AG09309 (cell line): ENCODE results near the gene RMRP.

Experiments used
- DNase-seq: peaks from one replicate; pipeline ENCODE4 v3.0.0-alpha.2; 2010; ENCODE audit warnings: low read depth
- H3K4me3 ChIP-seq: 2 replicates; pipeline ENCODE4 v1.5.1; 2011; ENCODE audit warnings: mild to moderate bottlenecking, low read depth, low read length, moderate library complexity; ENCODE audit not compliant: control insufficient read depth
- CTCF ChIP-seq: IDR thresholded peaks from 2 replicates; pipeline ENCODE4 v1.5.1; 2011; ENCODE audit warnings: mild to moderate bottlenecking, low read depth, low read length, inconsistent platforms; ENCODE audit not compliant: insufficient read depth, control insufficient read depth; ENCODE audit errors: missing control alignments

RMRP gene

GRCh38 chr9:35682520-35683315 lies 24.9 kb upstream of the RMRP start:
- TF ChIP-seq CTCF: no peak
- DNase-seq: no peak

GRCh38 chr9:35682051-35682450 lies 24.2 kb upstream of the RMRP start:
- DNase-seq: no peak
- no peak overlapping the region for H3K4me3 ChIP-seq

More at GRCh38 chr9:35682520-35683315, 24.9 kb upstream of the RMRP start:
- H3K4me3 ChIP-seq: no peak overlapping the region

GRCh38 chr9:35681341-35682002 lies 23.7 kb upstream of the RMRP start:
- no peak for DNase-seq
- no peak overlapping the region for H3K4me3 ChIP-seq
- TF ChIP-seq CTCF: no peak

More at GRCh38 chr9:35682051-35682450, 24.2 kb upstream of the RMRP start:
- TF ChIP-seq CTCF: no peak

GRCh38 chr9:35680331-35681105 lies 22.7 kb upstream of the RMRP start:
- DNase-seq: no peak
- no peak overlapping the region for H3K4me3 ChIP-seq
- no peak for TF ChIP-seq CTCF

GRCh38 chr9:35679766-35680330 lies 22.0 kb upstream of the RMRP start:
- no peak for DNase-seq
- H3K4me3 ChIP-seq: no peak overlapping the region
- no peak for TF ChIP-seq CTCF

GRCh38 chr9:35679091-35679490 lies 21.3 kb upstream of the RMRP start:
- no peak overlapping the region for H3K4me3 ChIP-seq
- no peak for DNase-seq
- TF ChIP-seq CTCF: no peak
